Loucy (cell line): Measurements from ENCODE around the gene ARSK.
"Not testable (repeated sequence)": the region's sequence is repeated elsewhere in the genome, so short reads cannot be mapped to it uniquely, and the experiment has no call there.

Experiments used
- H2AFZ ChIP-seq: fragments of 200-600 bp; sonication (generic); 2 replicates; pipeline ENCODE4 v1.6.0; 2016; ENCODE audit warnings: antibody characterized with exemption, mild to moderate bottlenecking, low read length, moderate library complexity
- H3F3A ChIP-seq: fragments of 200-600 bp; 2 replicates; pipeline ENCODE4 v1.6.0; 2016; ENCODE audit warnings: antibody characterized with exemption, low read depth, mild to moderate bottlenecking
- H3K27me3 ChIP-seq: fragments of 200-600 bp; sonication (generic); 2 replicates; pipeline ENCODE4 v1.6.1; 2014; ENCODE audit warnings: low read length, mild to moderate bottlenecking; ENCODE audit not compliant: insufficient read depth, poor library complexity, severe bottlenecking
- H3K36me3 ChIP-seq: fragments of 200-600 bp; sonication (generic); 2 replicates; pipeline ENCODE4 v1.6.1; 2016; ENCODE audit warnings: low read length; ENCODE audit not compliant: insufficient read depth
- H3K4me1 ChIP-seq: fragments of 200-600 bp; sonication (generic); 2 replicates; pipeline ENCODE4 v1.5.1; 2014; ENCODE audit warnings: low read length, mild to moderate bottlenecking; ENCODE audit not compliant: insufficient read depth, poor library complexity, severe bottlenecking
- H3K4me2 ChIP-seq: fragments of 200-600 bp; sonication (generic); 2 replicates; pipeline ENCODE4 v1.6.0; 2014; ENCODE audit warnings: antibody characterized with exemption, low read length, low read depth, mild to moderate bottlenecking; ENCODE audit not compliant: poor library complexity, severe bottlenecking
- H3K4me3 ChIP-seq: fragments of 200-600 bp; sonication (generic); 2 replicates; pipeline ENCODE4 v1.5.1; 2014; ENCODE audit warnings: low read length, mild to moderate bottlenecking, mixed read lengths; ENCODE audit not compliant: poor library complexity, severe bottlenecking
- H3K79me2 ChIP-seq: fragments of 200-600 bp; sonication (generic); 2 replicates; pipeline ENCODE4 v1.6.1; 2014; ENCODE audit warnings: low read length; ENCODE audit not compliant: insufficient read depth
- H3K9ac ChIP-seq: fragments of 200-600 bp; sonication (generic); 2 replicates; pipeline ENCODE4 v1.6.0; 2014; ENCODE audit warnings: mild to moderate bottlenecking, low read depth, low read length, moderate library complexity; ENCODE audit not compliant: poor library complexity, severe bottlenecking
- H3K9me2 ChIP-seq: fragments of 200-600 bp; sonication (generic); replicated peaks from 2 replicates; pipeline ENCODE4 v1.6.1; 2016; ENCODE audit warnings: low read depth, low read length, mixed read lengths
- H3K9me3 ChIP-seq: fragments of 200-600 bp; sonication (generic); 2 replicates; pipeline ENCODE4 v1.6.1; 2014; ENCODE audit warnings: mild to moderate bottlenecking, antibody characterized with exemption, low read length, low read depth; ENCODE audit not compliant: insufficient read depth
- H4K20me1 ChIP-seq: fragments of 200-600 bp; sonication (generic); 2 replicates; pipeline ENCODE4 v1.6.0; 2014; ENCODE audit warnings: antibody characterized with exemption, low read length, mild to moderate bottlenecking; ENCODE audit not compliant: insufficient read depth, poor library complexity, severe bottlenecking
- EZH2phosphoT487 ChIP-seq: fragments of 200-600 bp; IDR thresholded peaks from 2 replicates; pipeline ENCODE4 v1.6.1; 2018; ENCODE audit warnings: antibody characterized with exemption, mild to moderate bottlenecking, moderate library complexity, borderline replicate concordance
- TF ChIP-seq, protein P1 (sequence below): fragments of 200-600 bp; sonication (generic); conservative IDR thresholded peaks from 2 replicates; pipeline ENCODE4 v1.5.1; 2014; ENCODE audit warnings: mild to moderate bottlenecking, antibody characterized with exemption, low read length

Gene ARSK

GRCh38 chr5:95641741-95642220, 86.9 kb downstream of the ARSK start:
- H2AFZ ChIP-seq, result no peak overlapping the region; the same call in 1 of the 2 replicates
- no peak overlapping the region for H3K4me2 ChIP-seq
- H3K9me2 ChIP-seq, result no peaks in the 10 kb centered on the region
- no peaks in the 10 kb centered on the region for H3K27me3 ChIP-seq
- H4K20me1 ChIP-seq, result no peaks in the 10 kb centered on the region
- no peaks in the 10 kb centered on the region for H3K9me3 ChIP-seq
- no peaks in the 10 kb centered on the region for H3K36me3 ChIP-seq
- H3K79me2 ChIP-seq, result no peaks in the 10 kb centered on the region
- TF ChIP-seq EZH2phosphoT487, result no peak
- TF ChIP-seq, protein P1, sequence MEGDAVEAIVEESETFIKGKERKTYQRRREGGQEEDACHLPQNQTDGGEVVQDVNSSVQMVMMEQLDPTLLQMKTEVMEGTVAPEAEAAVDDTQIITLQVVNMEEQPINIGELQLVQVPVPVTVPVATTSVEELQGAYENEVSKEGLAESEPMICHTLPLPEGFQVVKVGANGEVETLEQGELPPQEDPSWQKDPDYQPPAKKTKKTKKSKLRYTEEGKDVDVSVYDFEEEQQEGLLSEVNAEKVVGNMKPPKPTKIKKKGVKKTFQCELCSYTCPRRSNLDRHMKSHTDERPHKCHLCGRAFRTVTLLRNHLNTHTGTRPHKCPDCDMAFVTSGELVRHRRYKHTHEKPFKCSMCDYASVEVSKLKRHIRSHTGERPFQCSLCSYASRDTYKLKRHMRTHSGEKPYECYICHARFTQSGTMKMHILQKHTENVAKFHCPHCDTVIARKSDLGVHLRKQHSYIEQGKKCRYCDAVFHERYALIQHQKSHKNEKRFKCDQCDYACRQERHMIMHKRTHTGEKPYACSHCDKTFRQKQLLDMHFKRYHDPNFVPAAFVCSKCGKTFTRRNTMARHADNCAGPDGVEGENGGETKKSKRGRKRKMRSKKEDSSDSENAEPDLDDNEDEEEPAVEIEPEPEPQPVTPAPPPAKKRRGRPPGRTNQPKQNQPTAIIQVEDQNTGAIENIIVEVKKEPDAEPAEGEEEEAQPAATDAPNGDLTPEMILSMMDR, result no peak
- H3K4me1 ChIP-seq, result peaks cover 30% of the 10 kb centered on the region
- no peak overlapping the region for H3K9ac ChIP-seq
- no peak overlapping the region for H3K4me3 ChIP-seq
- no peaks in the 10 kb centered on the region; the same call in 1 of the 2 replicates for H3F3A ChIP-seq

DNA sequence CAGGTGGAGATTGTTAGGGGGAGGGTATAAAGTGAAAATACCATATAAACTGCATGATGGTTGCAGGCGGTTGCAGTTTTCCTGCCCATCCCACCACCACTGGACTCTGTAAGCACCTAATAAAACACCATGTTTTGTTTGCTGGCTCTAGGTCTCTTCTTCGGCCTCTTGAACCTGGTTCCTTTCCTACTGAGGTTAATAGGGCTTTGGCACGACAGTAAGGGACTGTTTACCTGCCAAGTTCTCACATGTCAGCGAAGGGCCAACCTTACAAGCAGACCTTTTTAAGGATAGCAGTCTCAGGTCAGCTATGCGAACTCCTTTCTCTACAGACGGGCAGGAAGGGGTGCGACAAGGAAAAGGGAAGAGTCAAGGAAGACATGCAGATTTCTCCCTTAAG, 88.3 kb downstream of the ARSK start:
- no peak for TF ChIP-seq EZH2phosphoT487
- TF ChIP-seq, protein P1, result no peak
- H3K9ac ChIP-seq, result no peak overlapping the region
- H3K27me3 ChIP-seq, result no peaks in the 10 kb centered on the region
- H3F3A ChIP-seq, result peaks cover 10% of the 10 kb centered on the region; the same call in 1 of the 2 replicates
- H4K20me1 ChIP-seq, result no peaks in the 10 kb centered on the region
- H3K4me2 ChIP-seq, result no peak overlapping the region
- no peaks in the 10 kb centered on the region for H3K9me2 ChIP-seq
- no peak overlapping the region for H2AFZ ChIP-seq
- H3K4me1 ChIP-seq, result peaks cover 43% of the 10 kb centered on the region
- H3K9me3 ChIP-seq, result no peaks in the 10 kb centered on the region
- H3K4me3 ChIP-seq, result no peak overlapping the region
- no peaks in the 10 kb centered on the region for H3K36me3 ChIP-seq
- no peaks in the 10 kb centered on the region for H3K79me2 ChIP-seq

- Histone ChIP-seq H3K9ac (peak overlapping the region; percentile 56), H3K4me3 (peak overlapping the region; percentile 19), H4K20me1 (no peaks in the 10 kb centered on the region), H3K9me3 (no peaks in the 10 kb centered on the region), H3K9me2 (no peaks in the 10 kb centered on the region), H3K4me2 (peak overlapping the region; percentile 57), H3K36me3 (no peaks in the 10 kb centered on the region), H3F3A (peaks cover 10% of the 10 kb centered on the region; the same call in 1 of the 2 replicates), H2AFZ (peak overlapping the region; percentile 90), H3K4me1 (peaks cover 56% of the 10 kb centered on the region), H3K79me2 (peaks cover 5% of the 10 kb centered on the region), H3K27me3 (no peaks in the 10 kb centered on the region)
- no peak for TF ChIP-seq EZH2phosphoT487
- TF ChIP-seq, protein P1, result peak; percentile 89
These were observed 89.6 kb downstream of the ARSK start for GRCh38 chr5:95644351-95645042.

- Histone ChIP-seq H3K4me3 (peak overlapping the region; percentile 46), H3F3A (peaks cover 10% of the 10 kb centered on the region; the same call in 1 of the 2 replicates), H3K4me1 (peaks cover 66% of the 10 kb centered on the region), H3K79me2 (peaks cover 16% of the 10 kb centered on the region), H3K9ac (peak overlapping the region; percentile 33), H3K4me2 (peak overlapping the region; percentile 71)
- not testable (repeated sequence) for H3K9me3 ChIP-seq, H4K20me1 ChIP-seq, H2AFZ ChIP-seq, H3K9me2 ChIP-seq, H3K27me3 ChIP-seq, H3K36me3 ChIP-seq
These were observed 91.3 kb downstream of the ARSK start for GRCh38 chr5:95646226-95646568.
